ENCODE results near the gene SV2B. TPM values are rescaled to one million over a fixed set of nuclear protein-coding genes. Genes with fewer than 3 reads are reported as not detected.

SV2B gene
- total RNA-seq, 1 experiment from 2014 or later, result not detected

GRCh38 chr15:91219206-91219605, 119.1 kb downstream of the SV2B start:
- no peak overlapping the region for H2AFZ ChIP-seq (ENCODE audit: low read length)
- H3K79me2 ChIP-seq (ENCODE audit: insufficient read depth, low read length), result no peaks in the 10 kb centered on the region
- H3K56ac ChIP-seq (ENCODE audit: insufficient read length, low read depth, low read length), result no peak overlapping the region
- H4K91ac ChIP-seq (ENCODE audit: insufficient read length, low read depth, low read length), result no peak overlapping the region
- H3K14ac ChIP-seq (ENCODE audit: insufficient read depth, low read length), result no peak overlapping the region
- no peak overlapping the region for H3K4ac ChIP-seq (ENCODE audit: low read depth, low read length)
- no peak overlapping the region for H2BK120ac ChIP-seq (ENCODE audit: low read depth, low read length, poor library complexity, severe bottlenecking)
- no peak overlapping the region for H2BK5ac ChIP-seq (ENCODE audit: insufficient read length, low read length)
- H3K4me1 Mint-ChIP-seq, result peaks cover 11 to 24% of the 10 kb centered on the region in 2 experiments
- no CpG with 5 or more reads among the region's 1 CpG for WGBS (ENCODE audit: extremely low coverage, insufficient read length, low lambda C conversion rate)
- H2AK5ac ChIP-seq (ENCODE audit: insufficient read length, low read length), result no peak overlapping the region
- H2BK15ac ChIP-seq (ENCODE audit: low read depth, low read length), result no peak overlapping the region
- no peak overlapping the region for H3K27ac Mint-ChIP-seq
- no peak overlapping the region for H4K8ac ChIP-seq (replicated peaks; ENCODE audit: insufficient read length, low read depth, low read length)
- H3K79me1 ChIP-seq (ENCODE audit: insufficient read depth, low read depth, low read length, poor library complexity, severe bottlenecking), result no peaks in the 10 kb centered on the region
- DNase-seq, result no peak
- no peak overlapping the region for H2BK20ac ChIP-seq (ENCODE audit: low read depth, low read length, poor library complexity, severe bottlenecking)
- H3K27me3 ChIP-seq (ENCODE audit: insufficient read depth, low read length), result no peaks in the 10 kb centered on the region
- H3K4me2 ChIP-seq (ENCODE audit: insufficient read depth, insufficient read length, low read length), result no peak overlapping the region
- H3K9me3 Mint-ChIP-seq, result no peaks in the 10 kb centered on the region
- H3K23ac ChIP-seq (ENCODE audit: insufficient read length, low read depth, low read length), result no peak overlapping the region
- no peaks in the 10 kb centered on the region for H3K9me3 ChIP-seq (ENCODE audit: control insufficient read depth, low read depth, low read length)
- no peak overlapping the region for H3K9ac ChIP-seq (ENCODE audit: extremely low read depth, insufficient read length, low read length)
- H3K4me1 ChIP-seq (ENCODE audit: insufficient read depth, low read length), result no peaks in the 10 kb centered on the region
- peaks cover 4% of the 10 kb centered on the region for H3K27me3 Mint-ChIP-seq (ENCODE audit: low read depth)
- no peak overlapping the region for H2BK12ac ChIP-seq (ENCODE audit: insufficient read length, low read depth, low read length)
- H3K4me3 Mint-ChIP-seq, result no peak overlapping the region
- no peaks in the 10 kb centered on the region for H3K36me3 Mint-ChIP-seq (ENCODE audit: insufficient read depth in 1 of 3, low read depth in 3 of 3)
- H3K18ac ChIP-seq (ENCODE audit: insufficient read length, low read depth, low read length), result no peak overlapping the region
- no peak overlapping the region for H4K5ac ChIP-seq (ENCODE audit: insufficient read length, low read depth, low read length)
- no peak for TF ChIP-seq CTCF (conservative IDR thresholded peaks at IDR 0.05)
- no peak overlapping the region for H3T11ph ChIP-seq (ENCODE audit: low read length)
- H4K20me1 ChIP-seq (ENCODE audit: control insufficient read depth, insufficient read depth, insufficient read length), result no peaks in the 10 kb centered on the region
- H3K27ac ChIP-seq (ENCODE audit: insufficient read length, low read depth, low read length), result no peak overlapping the region
- H3K23me2 ChIP-seq (ENCODE audit: insufficient read length, low read depth, low read length, poor library complexity, severe bottlenecking), result no peaks in the 10 kb centered on the region

Data from H9 (cell line).